Medulla oblongata (tissue), 1 donor: ENCODE data around the gene IL6ST.

Experiments
- DNase-seq: peaks from one replicate; pipeline ENCODE4 v3.0.0-alpha.2; 2015; ENCODE audit errors: extremely low spot score

Gene IL6ST

DNA sequence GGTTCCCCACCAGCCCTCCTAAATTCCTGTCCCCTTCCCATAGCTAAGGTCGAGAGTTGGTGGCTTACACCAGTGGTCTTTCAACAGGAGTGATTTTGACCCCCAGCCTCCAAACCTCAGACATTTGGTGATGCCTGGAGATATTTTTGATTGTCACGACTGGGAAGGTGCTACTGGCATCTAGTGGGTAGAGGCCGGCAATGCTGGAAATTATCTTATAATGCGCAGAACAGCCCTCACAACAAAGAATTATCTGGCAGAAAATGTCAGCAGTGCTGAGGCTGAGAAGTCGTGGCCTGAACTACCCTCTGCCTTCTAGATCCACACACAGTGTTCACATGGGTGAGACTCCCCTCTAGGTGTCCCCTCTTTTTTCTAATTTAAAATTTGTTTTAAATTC, 74.0 kb downstream of the IL6ST start:
- no peak for DNase-seq

DNA sequence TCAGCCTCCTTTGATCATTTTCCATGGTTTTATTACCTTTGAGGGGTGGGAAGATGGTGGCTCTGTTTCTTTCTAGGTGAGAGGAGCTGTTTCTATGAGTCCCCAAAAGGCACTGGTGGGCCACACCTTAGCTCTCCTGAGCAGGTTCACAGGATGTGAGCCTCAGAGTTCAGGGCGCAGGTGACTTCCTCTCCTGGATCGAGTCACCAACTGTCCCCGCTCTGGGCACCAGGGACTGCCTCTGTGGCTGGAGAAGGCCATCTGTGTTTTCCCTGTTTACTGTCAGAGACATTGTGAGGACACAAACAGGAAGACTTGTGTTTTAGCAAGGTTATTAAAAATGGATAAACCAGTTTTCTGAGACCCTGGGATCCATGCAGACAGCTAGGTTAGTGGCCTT, 75.1 kb downstream of the IL6ST start:
- no peak for DNase-seq

DNA sequence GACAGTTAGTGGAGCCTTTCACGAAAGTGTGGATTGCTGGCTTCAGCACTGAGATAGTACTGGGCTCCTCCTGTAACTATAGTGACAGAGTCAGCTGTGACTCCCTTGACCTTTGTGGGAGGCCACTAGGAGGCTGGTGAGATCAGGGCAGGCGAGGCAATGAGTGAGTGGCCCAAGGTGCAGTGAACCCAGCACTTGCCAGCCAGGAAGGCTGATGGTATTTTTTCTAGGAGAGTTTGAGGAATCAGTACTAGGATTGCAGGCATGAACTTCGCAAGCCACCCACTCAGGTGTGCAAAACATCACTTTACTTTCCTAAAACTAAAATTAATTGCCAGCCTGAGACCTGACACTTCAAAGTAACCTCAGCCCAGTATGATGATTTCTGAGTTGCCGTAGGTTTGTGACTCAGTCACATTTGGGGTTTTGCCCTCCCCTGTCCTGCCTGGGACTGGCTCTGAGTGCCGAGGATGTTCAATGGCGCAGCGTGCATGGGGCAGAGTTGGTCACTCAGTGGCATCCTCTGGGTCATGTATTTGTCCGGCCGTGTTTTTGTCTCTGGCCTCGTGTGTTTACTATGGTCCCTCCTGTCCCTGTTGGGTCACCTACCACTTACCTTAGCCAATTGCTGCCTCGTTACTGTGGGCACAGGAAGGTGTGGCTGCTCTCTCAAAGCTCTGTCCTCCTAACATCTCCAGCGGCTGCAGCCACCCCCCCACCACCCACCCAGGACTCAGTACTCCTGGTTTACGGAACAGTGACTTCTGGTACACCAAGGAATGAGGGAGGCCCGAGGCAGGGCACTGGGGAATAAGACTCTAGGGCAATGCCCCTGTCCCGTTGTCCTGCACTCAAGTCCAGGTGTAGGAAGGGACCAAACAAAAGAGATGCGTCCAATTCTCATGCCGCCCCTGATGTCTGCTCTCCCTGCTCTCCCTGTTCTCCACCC, 76.4 kb downstream of the IL6ST start:
- DNase-seq, result no peak

GRCh38 chr5:55917402-55918086, 77.2 kb downstream of the IL6ST start:
- no peak for DNase-seq

DNA sequence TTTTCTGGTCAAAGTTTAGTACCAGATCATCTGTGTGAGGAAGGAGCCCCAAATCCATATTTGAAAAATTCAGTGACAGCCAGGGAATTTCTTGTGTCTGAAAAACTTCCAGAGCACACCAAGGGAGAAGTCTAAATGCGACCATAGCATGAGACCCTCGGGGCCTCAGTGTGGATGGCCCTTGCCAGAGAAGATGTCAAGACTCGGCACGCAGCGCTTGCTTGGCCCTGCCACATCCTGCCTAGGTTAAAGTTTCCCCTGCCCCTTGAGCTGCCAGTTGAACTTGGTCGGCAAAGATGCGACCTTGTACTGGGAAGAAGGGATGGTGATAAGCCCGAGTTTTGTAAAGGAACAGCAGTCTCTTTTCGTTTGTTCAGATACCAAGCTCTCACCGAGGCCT, 77.8 kb downstream of the IL6ST start:
- DNase-seq, result no peak

- no peak for DNase-seq
Observed at GRCh38 chr5:55915783-55916182, 79.0 kb downstream of the IL6ST start.

DNA sequence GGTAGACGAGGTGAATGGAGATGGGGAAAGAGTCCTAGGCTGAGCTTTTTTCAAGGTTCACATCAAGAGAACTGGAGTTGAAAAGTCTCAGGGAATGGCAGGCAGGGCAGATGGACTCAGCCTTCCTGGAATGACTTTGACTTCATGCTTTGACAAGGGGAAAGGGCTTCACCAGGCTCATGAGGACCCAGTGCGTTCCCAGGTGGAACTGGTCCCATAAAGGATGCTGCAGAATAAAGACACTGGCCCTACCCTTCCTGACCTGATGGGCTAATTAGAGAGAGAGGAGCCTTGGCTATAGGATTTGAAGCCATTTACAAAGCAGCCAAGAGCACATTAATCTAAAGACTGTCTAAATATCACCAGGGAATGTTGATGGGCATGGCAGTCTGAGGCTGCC, 79.8 kb downstream of the IL6ST start:
- no peak for DNase-seq

GRCh38 chr5:55913466-55914413, 81.0 kb downstream of the IL6ST start:
- DNase-seq, result no peak

DNA sequence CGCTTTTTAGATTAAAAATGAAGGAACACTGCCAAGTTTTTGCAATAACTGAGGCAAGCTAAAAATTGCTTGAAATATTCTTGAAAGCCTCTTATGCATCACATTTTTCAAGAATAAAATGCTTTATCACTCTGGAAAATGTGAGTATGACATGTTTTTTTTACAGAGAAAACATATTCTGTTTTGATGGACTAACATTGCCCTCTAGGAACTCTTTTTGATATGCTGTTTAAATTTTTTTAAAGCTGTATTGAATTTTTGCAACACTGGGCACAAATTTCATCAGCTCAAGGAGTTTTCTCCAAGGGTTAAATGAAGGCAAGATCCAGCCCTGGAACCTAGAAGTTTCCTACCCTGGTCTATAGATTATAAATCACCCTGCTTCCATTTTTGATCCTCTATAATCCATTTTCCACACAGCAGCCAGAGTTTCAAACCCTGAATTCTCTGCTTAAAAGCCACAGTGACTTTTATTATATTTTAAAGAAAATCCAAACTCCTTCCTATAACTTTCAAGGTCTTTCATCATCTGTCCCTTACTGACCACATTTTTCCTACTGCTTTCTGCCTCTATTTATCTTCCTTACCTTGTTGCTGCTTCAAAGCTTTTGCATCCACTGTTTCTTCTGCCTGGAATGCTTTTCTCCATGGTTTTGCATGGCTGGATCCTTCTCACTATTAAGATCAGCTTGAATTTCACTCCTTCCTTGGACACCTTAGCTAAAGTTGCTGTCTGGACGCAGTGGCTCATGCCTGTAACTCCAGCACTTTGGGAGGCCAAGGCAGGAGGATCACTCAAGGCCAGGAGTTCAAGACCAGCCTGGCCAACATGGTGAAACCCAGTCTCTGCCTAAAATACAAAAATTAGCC, 82.7 kb downstream of the IL6ST start:
- no peak for DNase-seq

DNA sequence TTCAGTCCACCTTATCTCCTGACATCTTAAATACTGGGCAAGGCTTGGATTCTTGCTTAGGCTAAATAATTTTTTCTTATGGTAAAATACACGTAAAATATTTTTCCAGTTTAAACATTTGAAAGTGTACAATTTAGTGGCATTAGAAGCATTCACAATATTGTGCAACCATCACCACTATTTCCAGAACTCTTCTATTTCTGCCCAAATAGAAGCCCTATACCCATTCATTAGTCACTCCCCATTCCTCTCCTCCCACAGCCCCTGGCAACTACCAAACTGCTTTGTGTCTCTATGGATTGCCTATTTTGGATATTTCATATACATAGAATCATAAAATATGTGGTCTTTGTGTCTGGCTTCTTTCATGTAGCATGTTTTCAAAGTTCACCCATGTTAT, 86.0 kb downstream of the IL6ST start:
- no peak for DNase-seq

DNA sequence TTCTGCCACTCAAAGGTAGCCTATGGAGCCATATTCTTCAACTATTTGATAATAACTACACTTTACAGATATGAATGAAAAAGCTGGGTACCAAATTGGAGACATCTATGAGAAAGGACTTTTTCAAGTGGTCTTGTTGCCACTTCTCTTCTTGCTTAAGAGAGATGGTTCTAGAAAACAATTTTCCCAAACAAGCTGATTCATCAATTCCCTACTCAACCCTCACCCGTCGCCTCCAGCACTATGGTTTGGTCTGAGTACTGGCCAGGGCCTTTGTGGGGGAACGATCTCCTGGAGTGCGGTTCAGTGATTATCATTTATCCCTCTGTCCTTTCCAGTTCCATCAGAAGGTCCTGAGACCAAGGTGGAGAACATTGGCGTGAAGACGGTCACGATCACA, 86.8 kb downstream of the IL6ST start:
- no peak for DNase-seq

GRCh38 chr5:55905251-55905650, 89.5 kb downstream of the IL6ST start:
- DNase-seq, result no peak

GRCh38 chr5:55904152-55904551, 90.6 kb downstream of the IL6ST start:
- peak; percentile 70 for DNase-seq

DNA sequence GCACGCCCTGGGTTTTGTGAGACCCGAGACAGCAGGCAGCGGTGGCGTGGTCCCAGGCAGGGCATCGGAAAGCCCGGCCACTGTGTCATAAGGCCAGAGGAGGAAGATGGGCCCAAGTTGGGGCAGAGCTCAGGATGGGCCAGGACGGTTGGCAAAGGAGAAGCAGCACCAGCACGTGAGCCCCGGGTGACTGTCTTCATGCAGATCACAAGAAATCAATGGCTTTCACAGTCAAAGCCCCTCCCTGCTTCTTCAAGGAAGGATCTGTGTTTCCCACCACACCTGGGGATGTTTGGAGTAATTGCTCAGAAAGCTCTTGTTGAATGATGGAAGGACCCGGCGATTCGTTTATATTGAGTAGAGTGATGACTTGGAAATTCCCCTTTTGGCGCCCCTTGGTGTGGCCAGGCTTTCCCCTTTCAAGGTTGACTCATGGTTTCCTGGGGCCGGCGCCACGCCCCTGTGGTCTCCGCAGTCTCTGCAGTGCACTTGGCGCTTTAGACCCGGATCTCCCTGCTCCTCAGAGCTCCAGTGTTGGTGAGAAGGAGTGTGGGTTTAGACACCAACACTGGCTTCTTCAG, 91.6 kb downstream of the IL6ST start:
- no peak for DNase-seq

DNA sequence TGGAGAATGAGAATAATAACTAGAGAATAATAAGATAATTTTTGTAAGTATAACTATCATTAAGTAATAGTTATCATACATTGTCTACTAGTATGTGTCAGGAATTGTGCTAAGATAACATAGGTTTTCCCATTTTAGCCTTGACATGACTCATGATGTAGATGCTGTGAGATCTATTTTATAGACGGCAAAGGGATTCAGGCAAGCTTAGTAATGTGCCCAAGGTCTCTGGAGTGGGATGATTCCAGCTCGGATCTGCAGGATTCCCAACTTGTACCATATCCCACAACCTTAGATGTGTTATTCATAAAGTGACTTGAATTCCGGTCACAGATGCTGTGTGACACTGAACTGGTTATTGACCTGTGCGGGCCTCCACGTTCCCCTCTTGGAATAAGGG, 92.1 kb downstream of the IL6ST start:
- DNase-seq, result no peak

- no peak for DNase-seq
Observed at GRCh38 chr5:55900776-55901175, 94.0 kb downstream of the IL6ST start.

GRCh38 chr5:55900068-55900467, 94.7 kb downstream of the IL6ST start:
- DNase-seq, result no peak

DNA sequence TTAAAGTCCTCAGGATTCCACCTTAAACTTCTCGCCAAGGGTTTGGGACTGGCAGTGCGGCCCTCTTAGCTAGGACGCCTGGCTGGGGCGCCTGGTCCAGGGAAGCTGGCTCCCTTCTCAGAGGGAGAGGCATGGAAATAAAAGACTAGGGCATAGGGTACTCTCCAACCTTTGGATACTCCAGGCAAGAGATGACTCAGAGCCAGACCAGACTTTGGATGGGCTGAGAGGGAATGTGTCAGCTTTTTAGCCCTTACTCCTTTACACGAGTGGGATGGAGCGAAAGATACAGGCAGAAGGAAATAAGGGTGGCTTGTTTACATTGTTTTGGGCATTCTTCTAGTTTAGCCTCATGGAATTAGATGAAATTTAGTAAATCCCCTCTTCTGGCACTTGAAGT, 95.4 kb downstream of the IL6ST start:
- DNase-seq, result no peak

DNA sequence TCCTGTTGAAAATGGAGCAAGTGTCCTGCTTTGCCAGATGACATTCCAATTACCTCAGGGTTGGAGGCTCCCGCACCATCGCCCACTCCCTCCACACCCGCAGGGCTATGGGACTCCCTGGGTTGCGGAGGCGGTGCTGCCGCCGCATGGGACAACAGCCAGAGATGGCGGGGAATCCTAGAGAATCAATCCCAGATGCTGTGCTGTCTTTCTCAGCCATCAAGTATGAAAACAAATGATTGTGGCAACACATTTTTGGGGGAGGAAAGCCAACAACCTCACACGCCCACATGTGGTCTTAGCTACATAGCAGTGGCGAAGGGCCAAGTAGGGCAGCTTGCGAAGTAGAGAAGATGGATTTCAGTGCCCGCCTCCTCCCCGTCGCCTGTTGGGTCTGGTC, 96.9 kb downstream of the IL6ST start:
- no peak for DNase-seq

- no peak for DNase-seq
Observed at GRCh38 chr5:55897206-55897894, 97.4 kb downstream of the IL6ST start.
